H1 (cell line): ENCODE results near the gene ABHD11. TPM values are rescaled to one million over a fixed set of nuclear protein-coding genes. Genes with fewer than 3 reads are reported as not detected.

Source experiments
- CTCF ChIA-PET: fragments of 300-600 bp; sonication (Branson Sonifier 250); formaldehyde crosslinking; loops from one replicate; lab custom pipeline; 2021; ENCODE audit not compliant: partially characterized antibody; lab: Charles Lee
- POLR2A ChIA-PET: fragments of 300-600 bp; sonication (Branson Sonifier 250); formaldehyde crosslinking; loops from one replicate; lab custom pipeline; 2021; ENCODE audit warnings: inconsistent platforms; ENCODE audit not compliant: partially characterized antibody; lab: Charles Lee
- DNase-seq, 2 experiments: peaks; one replicate each; pipeline versions ENCODE4 v3.0.0 to v3.0.0-alpha.2; 2010 to 2022; ENCODE audit warnings: low spot score in 2 of 2, low read depth in 1 of 2, mixed read lengths in 1 of 2
- FAIRE-seq: peaks from 2 replicates; lab custom pipeline; 2011; peaks lifted over from hg19 to GRCh38; lab: Jason Lieb, UNC
- H2AFZ ChIP-seq: 2 replicates; pipeline ENCODE4 v1.8.1; 2012; ENCODE audit warnings: low read length, inconsistent platforms
- H2AK5ac ChIP-seq: 2 replicates; pipeline ENCODE4 v1.6.1; 2013; ENCODE audit warnings: low read depth, low read length
- H2BK120ac ChIP-seq: replicated peaks from 2 replicates; pipeline ENCODE3; 2013; ENCODE audit warnings: low read depth, low read length, inconsistent platforms
- H2BK12ac ChIP-seq: 2 replicates; pipeline ENCODE4 v1.6.1; 2013; ENCODE audit warnings: low read depth, low read length
- H2BK15ac ChIP-seq: 2 replicates; pipeline ENCODE4 v1.6.1; 2013; ENCODE audit warnings: low read length
- H2BK20ac ChIP-seq: 2 replicates; pipeline ENCODE4 v1.6.1; 2013; ENCODE audit warnings: low read length
- H2BK5ac ChIP-seq: 2 replicates; pipeline ENCODE4 v1.6.1; 2013; ENCODE audit warnings: low read depth, low read length
- H3K14ac ChIP-seq: 2 replicates; pipeline ENCODE4 v1.6.1; 2013; ENCODE audit warnings: inconsistent platforms; ENCODE audit not compliant: insufficient read length
- H3K18ac ChIP-seq: 2 replicates; pipeline ENCODE4 v1.6.1; 2013; ENCODE audit warnings: low read length; ENCODE audit errors: extremely low read depth
- H3K23ac ChIP-seq: 2 replicates; pipeline ENCODE4 v1.6.1; 2013; ENCODE audit warnings: inconsistent platforms; ENCODE audit not compliant: insufficient read length
- H3K23me2 ChIP-seq: 2 replicates; pipeline ENCODE4 v1.6.1; 2013; ENCODE audit warnings: low read depth, low read length
- H3K27ac ChIP-seq: 2 replicates; pipeline ENCODE4 v1.6.1; 2011; ENCODE audit warnings: low read depth, low read length, inconsistent platforms
- H3K27me3 ChIP-seq, 4 experiments: replicated peaks in 1 of 4; 1 replicate in 1 of 4; 2 replicates in 3 of 4; pipeline versions ENCODE4 v1.6.1 to v1.8.1; 2011 to 2013; ENCODE audit warnings: low read length in 3 of 4, mild to moderate bottlenecking in 3 of 4, inconsistent platforms in 2 of 4, mixed read lengths in 2 of 4, moderate library complexity in 1 of 4; ENCODE audit not compliant: control insufficient read depth in 3 of 4, insufficient read depth in 3 of 4; ENCODE audit errors: extremely low read depth in 1 of 4
- H3K36me3 ChIP-seq, 4 experiments: 2 replicates each; pipeline versions ENCODE4 v1.6.1 to v1.8.1; 2011 to 2013; ENCODE audit warnings: mild to moderate bottlenecking in 4 of 4, low read length in 3 of 4, moderate library complexity in 2 of 4, control low read depth in 1 of 4, inconsistent platforms in 1 of 4; ENCODE audit not compliant: insufficient read depth in 4 of 4, control insufficient read depth in 2 of 4
- H3K4ac ChIP-seq: replicated peaks from 2 replicates; pipeline ENCODE3; 2013; ENCODE audit warnings: low read length, low read depth, mixed read lengths, inconsistent platforms; ENCODE audit not compliant: insufficient read length
- H3K4me1 ChIP-seq, 4 experiments: replicated peaks in 1 of 4; 1 replicate in 1 of 4; 2 replicates in 3 of 4; pipeline versions ENCODE4 v1.6.1 to v1.8.1; 2011 to 2013; ENCODE audit warnings: low read length in 3 of 4, inconsistent platforms in 2 of 4, mixed read lengths in 1 of 4; ENCODE audit not compliant: insufficient read depth in 4 of 4, control insufficient read depth in 3 of 4
- H3K4me2 ChIP-seq, 2 experiments: 2 replicates each; pipeline versions ENCODE4 v1.6.1 to v1.8.1; 2011 to 2013; ENCODE audit warnings: low read depth in 2 of 2, low read length in 2 of 2, control low read depth in 1 of 2, inconsistent platforms in 1 of 2, mild to moderate bottlenecking in 1 of 2; ENCODE audit not compliant: insufficient read depth in 1 of 2
- H3K4me3 ChIP-seq, 4 experiments: fragments of 200-600, 300-600 bp in 1 of 4; sonication (generic), shearing (Covaris generic), sonication (Bioruptor Twin) in 1 of 4; 2 replicates each; pipeline versions ENCODE4 v1.5.1 to v1.8.1; 2011 to 2016; ENCODE audit warnings: low read length in 4 of 4, low read depth in 3 of 4, control low read depth in 2 of 4, inconsistent platforms in 2 of 4, mild to moderate bottlenecking in 2 of 4, mixed read lengths in 1 of 4, moderate library complexity in 1 of 4; ENCODE audit not compliant: insufficient read depth in 2 of 4; ENCODE audit errors: extremely low read depth in 1 of 4
- H3K56ac ChIP-seq: replicated peaks from 2 replicates; pipeline ENCODE3; 2013; ENCODE audit warnings: low read depth, mild to moderate bottlenecking, mixed read lengths, low read length, inconsistent platforms; ENCODE audit not compliant: insufficient read length
- H3K79me1 ChIP-seq: 2 replicates; pipeline ENCODE4 v1.6.1; 2013; ENCODE audit warnings: low read depth, low read length, control low read depth
- H3K79me2 ChIP-seq, 2 experiments: 2 replicates each; pipeline versions ENCODE4 v1.6.1 to v1.8.1; 2012 to 2013; ENCODE audit warnings: low read length in 2 of 2, mild to moderate bottlenecking in 2 of 2, inconsistent platforms in 1 of 2; ENCODE audit not compliant: insufficient read depth in 2 of 2, control insufficient read depth in 1 of 2
- H3K9ac ChIP-seq, 4 experiments: replicated peaks in 1 of 4; 1 replicate in 1 of 4; 2 replicates in 3 of 4; pipeline versions ENCODE4 v1.6.1 to v1.8.1; 2011 to 2013; ENCODE audit warnings: low read depth in 3 of 4, low read length in 3 of 4, control low read depth in 2 of 4, mild to moderate bottlenecking in 2 of 4, moderate library complexity in 2 of 4, inconsistent platforms in 1 of 4; ENCODE audit errors: extremely low read depth in 1 of 4
- H3K9me3 ChIP-seq, 2 experiments: 2 replicates each; pipeline versions ENCODE4 v1.6.1 to v1.8.1; 2012 to 2013; ENCODE audit warnings: mild to moderate bottlenecking in 2 of 2, moderate library complexity in 2 of 2, control low read depth in 1 of 2, inconsistent platforms in 1 of 2, low read depth in 1 of 2, low read length in 1 of 2, mixed read lengths in 1 of 2; ENCODE audit not compliant: insufficient read depth in 2 of 2
- H4K20me1 ChIP-seq, 2 experiments: replicated peaks in 1 of 2; 2 replicates each; pipeline versions ENCODE3 to v1.8.1; 2011 to 2013; ENCODE audit warnings: inconsistent platforms in 2 of 2, low read length in 2 of 2, mild to moderate bottlenecking in 1 of 2; ENCODE audit not compliant: insufficient read depth in 2 of 2, control insufficient read depth in 1 of 2
- H4K5ac ChIP-seq: 2 replicates; pipeline ENCODE4 v1.6.1; 2013; ENCODE audit warnings: low read length, low read depth, mixed read lengths, inconsistent platforms; ENCODE audit not compliant: insufficient read length
- H4K8ac ChIP-seq: 2 replicates; pipeline ENCODE4 v1.8.0; 2013; ENCODE audit warnings: mild to moderate bottlenecking, moderate library complexity, low read length, inconsistent platforms; ENCODE audit not compliant: insufficient read depth; ENCODE audit errors: extremely low read depth
- H4K91ac ChIP-seq: replicated peaks from 2 replicates; pipeline ENCODE3; 2013; ENCODE audit warnings: low read length, mixed read lengths, inconsistent platforms; ENCODE audit not compliant: insufficient read length
- CHD1 ChIP-seq: IDR thresholded peaks from 2 replicates; pipeline ENCODE4 v1.6.1; 2012; ENCODE audit warnings: low read depth, low read length, improper control_type of control experiment
- GABPA ChIP-seq: IDR thresholded peaks from 2 replicates; pipeline ENCODE4 v1.6.1; 2011; ENCODE audit warnings: mild to moderate bottlenecking, low read length, moderate library complexity, borderline replicate concordance; ENCODE audit not compliant: insufficient read depth
- HDAC2 ChIP-seq, 2 experiments: fragments of 300-600 bp in 1 of 2; sonication (generic) in 1 of 2; IDR thresholded peaks; 2 replicates each; pipeline ENCODE4 v1.6.1; 2011 to 2012; ENCODE audit warnings: low read depth in 2 of 2, low read length in 2 of 2, mild to moderate bottlenecking in 2 of 2, moderate library complexity in 2 of 2, borderline replicate concordance in 1 of 2, inconsistent platforms in 1 of 2
- JUN ChIP-seq: IDR thresholded peaks from 2 replicates; pipeline ENCODE4 v1.6.1; 2011; ENCODE audit warnings: low read depth, mild to moderate bottlenecking, improper control_type of control experiment, low read length
- RBBP5 ChIP-seq: IDR thresholded peaks from 2 replicates; pipeline ENCODE4 v1.7.1; 2012; ENCODE audit warnings: low read depth, mild to moderate bottlenecking, inconsistent platforms, low read length, moderate library complexity, borderline replicate concordance
- SIX5 ChIP-seq: IDR thresholded peaks from 2 replicates; pipeline ENCODE4 v1.6.1; 2011; ENCODE audit warnings: mild to moderate bottlenecking, low read depth, low read length
- WGBS, 2 experiments: shearing (Covaris generic) in 1 of 2; methylation state at CpG; one replicate each; pipeline versions ENCODE4 v1.1.6 to v1.1.7; 2013 to 2015; ENCODE audit warnings: low lambda C conversion rate in 2 of 2, mixed read lengths in 2 of 2, inconsistent platforms in 1 of 2, low coverage in 1 of 2, missing lambda C conversion rate in 1 of 2; ENCODE audit not compliant: insufficient replicate concordance in 2 of 2, insufficient coverage in 1 of 2, insufficient read length in 1 of 2; ENCODE audit errors: extremely low coverage in 1 of 2, missing lambda C conversion rate in 1 of 2; 5-methylcytosine and 5-hydroxymethylcytosine counted together
- polyA plus RNA-seq, 7 experiments: library from polyadenylated mRNA; depleted of rRNA in 3 of 7; stranded (reverse) in 5 of 7; unstranded in 2 of 7; fragments of >200 nt in 5 of 7; fragments of 200-250 nt in 2 of 7; gene quantifications; 1 replicate in 5 of 7; 2 replicates in 1 of 7; 4 replicates in 1 of 7; pipeline versions ENCODE4 v1.2.1 to v1.2.3, GENCODE V29; 2011 to 2013; ENCODE audit warnings: missing spikeins in 2 of 7, mixed read lengths in 2 of 7
- total RNA-seq: library from RNA; stranded (reverse); fragmentation: NEBNext Ultra II Directional; extraction: Animal tissue kit (Norgen Biotek cat#: 25700); gene quantifications from 2 replicates; pipeline ENCODE4 v1.2.1, GENCODE V29; 2021

The ABHD11 gene
- total and polyA plus RNA-seq, 2 of the 8 experiments (the other 6 are each of a cell fraction or from before 2014, with no cell fraction given) = 19.8 to 42.2 TPM

DNA sequence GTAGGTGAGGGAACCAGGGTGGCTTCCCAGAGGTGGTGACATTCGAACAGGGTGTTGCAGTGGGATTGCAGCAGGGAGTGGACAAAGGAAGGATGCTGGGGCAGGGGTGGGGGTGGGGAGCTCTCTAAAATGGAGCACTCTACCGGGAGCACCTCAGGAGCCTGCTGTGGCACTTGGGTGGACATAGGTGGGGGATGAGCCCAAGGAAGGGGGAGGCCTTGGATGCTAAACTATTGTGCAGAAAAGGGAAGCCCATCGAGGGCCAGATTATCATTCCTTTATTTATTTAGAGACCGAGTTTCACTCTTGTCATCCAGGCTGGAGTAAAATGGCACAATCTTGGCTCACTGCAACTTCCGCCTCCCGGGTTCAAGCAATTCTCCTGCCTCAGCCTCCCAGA is 15.8 kb downstream of the ABHD11 start:
- no peaks in the 10 kb centered on the region; a peak in 1 of 7 replicates for H3K4me1 ChIP-seq
- H3K18ac ChIP-seq = no peak overlapping the region
- H2BK15ac ChIP-seq = no peak overlapping the region
- H3K9me3 ChIP-seq = no peaks in the 10 kb centered on the region
- no peaks in the 10 kb centered on the region for H3K36me3 ChIP-seq
- H3K79me1 ChIP-seq = 0 out of 2 replicates have a peak, but pooled peaks cover 5% of the 10 kb centered on the region
- H4K8ac ChIP-seq = no peak overlapping the region
- no peak overlapping the region for H2AFZ ChIP-seq
- H4K91ac ChIP-seq = no peak overlapping the region
- H4K5ac ChIP-seq = no peak overlapping the region
- no peak overlapping the region for H3K4me2 ChIP-seq
- TF ChIP-seq GABPA (no peak), JUN (no peak), SIX5 (no peak), HDAC2 (IDR thresholded peaks at IDR 0.05; ENCODE audit: borderline replicate concordance in 1 of 2, low read depth in 2 of 2, low read length in 2 of 2) (no peak), RBBP5 (no peak), CHD1 (no peak)
- CTCF ChIA-PET = interaction anchor here (0.6 to 4.6 kb wide), 5 partner anchors 8 to 115 kb away, joined by 3 to 45 read pairs (median 4); no protein-coding TSS in a partner anchor
- no peak overlapping the region for H3K23ac ChIP-seq
- FAIRE-seq (no peak), DNase-seq (no peak)
- no peak overlapping the region for H2BK120ac ChIP-seq
- no peak overlapping the region for H2BK20ac ChIP-seq
- POLR2A ChIA-PET = no interaction called here
- H3K27me3 ChIP-seq = peaks cover 0 to 18% (median 13%) of the 10 kb centered on the region in 4 experiments; a peak in 5 of 7 replicates
- WGBS, 2 experiments = 61% methylated on average over 5 of the region's 6 CpGs; no CpG with 5 or more reads in 1 of the 2 experiments
- H3K56ac ChIP-seq = no peak overlapping the region
- H2BK12ac ChIP-seq = no peak overlapping the region
- no peak overlapping the region for H3K14ac ChIP-seq
- H3K9ac ChIP-seq = no peak overlapping the region
- H3K27ac ChIP-seq = no peak overlapping the region
- H3K4me3 ChIP-seq = no peak overlapping the region
- peaks cover 6% of the 10 kb centered on the region; the same call in 1 of the 2 replicates for H3K23me2 ChIP-seq
- no peak overlapping the region for H2AK5ac ChIP-seq
- no peak overlapping the region for H2BK5ac ChIP-seq
- H3K79me2 ChIP-seq = no peaks in the 10 kb centered on the region
- H4K20me1 ChIP-seq = peaks cover 3 to 7% of the 10 kb centered on the region in 2 experiments
- H3K4ac ChIP-seq = no peak overlapping the region
